K562 (cell line): Measurements from ENCODE around the gene PTGR1. TPM values are rescaled to one million over a fixed set of nuclear protein-coding genes. Genes with fewer than 3 reads are reported as not detected.

Experiments
- C11orf30 ChIP-seq: fragments of 450-650 bp; IDR thresholded peaks from 2 replicates; pipeline ENCODE4 v1.6.1; 2016; ENCODE audit warnings: low read depth, mild to moderate bottlenecking
- DACH1 ChIP-seq: fragments of 450-650 bp; IDR thresholded peaks from 2 replicates; pipeline ENCODE4 v1.6.1; 2018; ENCODE audit not compliant: partially characterized antibody
- ETV6 ChIP-seq, 3 experiments: fragments of 150-350 bp in 1 of 3; sonication (generic) in 1 of 3; formaldehyde crosslinking in 1 of 3; IDR thresholded peaks; 2 replicates each; pipeline versions ENCODE4 v1.6.1 to v1.8.0; 2014 to 2022; ENCODE audit warnings: borderline replicate concordance in 2 of 3, low read depth in 2 of 3, antibody characterized with exemption in 1 of 3, low read length in 1 of 3, mild to moderate bottlenecking in 1 of 3, missing genetic modification reagents in 1 of 3
- FIP1L1 ChIP-seq: fragments of 200-400 bp; formaldehyde crosslinking; IDR thresholded peaks from 2 replicates; pipeline ENCODE4 v1.6.1; 2018; ENCODE audit warnings: mild to moderate bottlenecking, low read depth, low read length; ENCODE audit not compliant: poor library complexity, severe bottlenecking
- HDAC1 ChIP-seq, 2 experiments: fragments of 450-650 bp; IDR thresholded peaks; 2 replicates each; pipeline ENCODE4 v1.6.1; 2016 to 2017; ENCODE audit warnings: inconsistent platforms in 1 of 2, mild to moderate bottlenecking in 1 of 2, moderate library complexity in 1 of 2
- HDAC8 ChIP-seq: fragments of 450-650 bp; IDR thresholded peaks from 2 replicates; pipeline ENCODE4 v1.6.1; 2016; ENCODE audit warnings: mild to moderate bottlenecking, missing genetic modification characterization, moderate library complexity, missing compliant biosample characterization
- NR4A1 ChIP-seq, 2 experiments: fragments of 250-450 bp in 1 of 2; fragments of 450-650 bp in 1 of 2; sonication (Bioruptor Pico) in 1 of 2; IDR thresholded peaks; 2 replicates each; pipeline versions ENCODE4 v1.4.0 to v1.6.1; 2016 to 2020; ENCODE audit warnings: mild to moderate bottlenecking in 2 of 2, missing compliant biosample characterization in 1 of 2, missing genetic modification characterization in 1 of 2, moderate library complexity in 1 of 2
- POLR2AphosphoS2 ChIP-seq: IDR thresholded peaks from 2 replicates; pipeline ENCODE4 v1.6.1; 2012; ENCODE audit warnings: low read length, improper control_type of control experiment
- SIRT6 ChIP-seq: IDR thresholded peaks from one replicate; pipeline ENCODE4 v1.6.1; 2012; ENCODE audit warnings: low read depth, mild to moderate bottlenecking, control low read depth, inconsistent platforms, low read length, moderate library complexity
- XRCC5 ChIP-seq: fragments of 200-400 bp; formaldehyde crosslinking; IDR thresholded peaks from 2 replicates; pipeline ENCODE4 v1.6.1; 2017; ENCODE audit warnings: low read depth, mild to moderate bottlenecking, low read length
- polyA plus RNA-seq, 8 experiments: library from polyadenylated mRNA; depleted of rRNA in 4 of 8; stranded (reverse) in 5 of 8; unstranded in 3 of 8; fragments of >200 nt; fragmentation: Nextera tagmentation in 2 of 8; fragmentation: Illumina TruSeq in 1 of 8; extraction: Ambion mirVana in 2 of 8; extraction: Trizol in 1 of 8; gene quantifications; 2 replicates each; pipeline versions ENCODE4 v1.2.1 to v1.2.3, GENCODE V29; 2011 to 2014; ENCODE audit warnings: inconsistent platforms in 1 of 8, missing spikeins in 1 of 8
- total RNA-seq, 7 experiments: library from RNA; depleted of rRNA in 6 of 7; stranded (reverse); fragments of >200 nt in 6 of 7; fragmentation: Illumina TruSeq in 2 of 7; extraction: Trizol in 2 of 7; gene quantifications; 2 replicates each; pipeline versions ENCODE4 v1.2.1 to v1.2.3, GENCODE V29; 2011 to 2021; ENCODE audit warnings: low replicate concordance in 1 of 7
- TF ChIP-seq, protein P1 (sequence below), 2 experiments: fragments of 200-800 bp in 1 of 2; sonication (Bioruptor generic) in 1 of 2; sonication (generic) in 1 of 2; formaldehyde crosslinking in 1 of 2; IDR thresholded peaks in 1 of 2; conservative IDR thresholded peaks in 1 of 2; 2 replicates each; pipeline versions ENCODE4 v1.5.0 to v1.6.1; 2016 to 2020; ENCODE audit warnings: missing compliant biosample characterization in 1 of 2, missing genetic modification characterization in 1 of 2, missing genetic modification reagents in 1 of 2
- TF ChIP-seq, protein P2 (sequence below): fragments of 450-650 bp; IDR thresholded peaks from 2 replicates; pipeline ENCODE4 v1.6.1; 2016
- TF ChIP-seq, protein P3 (sequence below): fragments of 450-650 bp; IDR thresholded peaks from 2 replicates; pipeline ENCODE4 v1.6.1; 2017; ENCODE audit warnings: antibody characterized with exemption
- TF ChIP-seq, protein P4 (sequence below): sonication (generic); formaldehyde crosslinking; IDR thresholded peaks from 2 replicates; pipeline ENCODE4 v1.8.1; 2023; ENCODE audit warnings: mild to moderate bottlenecking, missing genetic modification reagents
- TF ChIP-seq, protein P5 (sequence below): fragments of 250-450 bp; sonication (Bioruptor Pico); IDR thresholded peaks from 2 replicates; pipeline ENCODE4 v1.5.0; 2021; ENCODE audit warnings: mild to moderate bottlenecking, borderline replicate concordance
- TF ChIP-seq, protein P6 (sequence below): IDR thresholded peaks from 3 replicates; pipeline ENCODE4 v1.6.1; 2011; ENCODE audit warnings: borderline replicate concordance, mild to moderate bottlenecking; ENCODE audit not compliant: insufficient read length, insufficient read depth

Gene PTGR1
- total and polyA plus RNA-seq, 9 of the 15 experiments (the other 6 are each of a cell fraction or from before 2014, with no cell fraction given): 0.22 TPM; not detected in 8

DNA sequence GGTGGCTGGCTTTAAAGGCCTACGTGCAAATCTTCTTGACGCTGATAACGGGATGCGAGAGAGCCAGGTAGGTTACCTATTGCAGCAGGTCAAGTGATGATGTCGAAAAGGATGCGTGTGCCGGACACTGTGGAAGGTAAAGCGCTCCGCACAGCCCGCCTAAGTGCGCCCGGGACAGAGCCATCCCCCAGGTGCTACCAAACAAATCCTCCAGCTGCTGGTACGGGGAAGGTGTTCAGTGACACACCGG lies 31.4 kb upstream of the PTGR1 start (continued):
- TF ChIP-seq C11orf30 (no peak), NR4A1 (CRISPR knock-in tag; IDR thresholded peaks at IDR 0.05) (no peak), NR4A1 (tag; IDR thresholded peaks at IDR 0.05) (no peak), POLR2AphosphoS2 (no peak), XRCC5 (peak; percentile 89; the same call in 1 of the 2 replicates), ETV6 (IDR thresholded peaks at IDR 0.05; ENCODE audit: borderline replicate concordance in 1 of 2, low read depth in 2 of 2, low read length in 1 of 2) (no peak), ETV6 (CRISPR knock-in tag; IDR thresholded peaks at IDR 0.05; ENCODE audit: borderline replicate concordance) (no peak), FIP1L1 (no peak), HDAC8 (tag) (no peak), DACH1 (peak; percentile 88), SIRT6 (no peak), HDAC1 (IDR thresholded peaks at IDR 0.05) (peak; percentile 38 to 92; a peak in 3 of 4 replicates)
- TF ChIP-seq, protein P1, sequence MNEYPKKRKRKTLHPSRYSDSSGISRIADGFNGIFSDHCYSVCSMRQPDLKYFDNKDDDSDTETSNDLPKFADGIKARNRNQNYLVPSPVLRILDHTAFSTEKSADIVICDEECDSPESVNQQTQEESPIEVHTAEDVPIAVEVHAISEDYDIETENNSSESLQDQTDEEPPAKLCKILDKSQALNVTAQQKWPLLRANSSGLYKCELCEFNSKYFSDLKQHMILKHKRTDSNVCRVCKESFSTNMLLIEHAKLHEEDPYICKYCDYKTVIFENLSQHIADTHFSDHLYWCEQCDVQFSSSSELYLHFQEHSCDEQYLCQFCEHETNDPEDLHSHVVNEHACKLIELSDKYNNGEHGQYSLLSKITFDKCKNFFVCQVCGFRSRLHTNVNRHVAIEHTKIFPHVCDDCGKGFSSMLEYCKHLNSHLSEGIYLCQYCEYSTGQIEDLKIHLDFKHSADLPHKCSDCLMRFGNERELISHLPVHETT (CRISPR knock-in tag; conservative IDR thresholded peaks at IDR 0.05 in 1 of 2, IDR thresholded peaks at IDR 0.05 in 1 of 2): peak in 1 of 2 experiments; percentile 39; a peak in 1 of 4 replicates
- TF ChIP-seq, protein P2, sequence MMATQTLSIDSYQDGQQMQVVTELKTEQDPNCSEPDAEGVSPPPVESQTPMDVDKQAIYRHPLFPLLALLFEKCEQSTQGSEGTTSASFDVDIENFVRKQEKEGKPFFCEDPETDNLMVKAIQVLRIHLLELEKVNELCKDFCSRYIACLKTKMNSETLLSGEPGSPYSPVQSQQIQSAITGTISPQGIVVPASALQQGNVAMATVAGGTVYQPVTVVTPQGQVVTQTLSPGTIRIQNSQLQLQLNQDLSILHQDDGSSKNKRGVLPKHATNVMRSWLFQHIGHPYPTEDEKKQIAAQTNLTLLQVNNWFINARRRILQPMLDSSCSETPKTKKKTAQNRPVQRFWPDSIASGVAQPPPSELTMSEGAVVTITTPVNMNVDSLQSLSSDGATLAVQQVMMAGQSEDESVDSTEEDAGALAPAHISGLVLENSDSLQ: 0 out of 2 replicates have a peak, but pooled peaks have one; percentile 29
- TF ChIP-seq, protein P3, sequence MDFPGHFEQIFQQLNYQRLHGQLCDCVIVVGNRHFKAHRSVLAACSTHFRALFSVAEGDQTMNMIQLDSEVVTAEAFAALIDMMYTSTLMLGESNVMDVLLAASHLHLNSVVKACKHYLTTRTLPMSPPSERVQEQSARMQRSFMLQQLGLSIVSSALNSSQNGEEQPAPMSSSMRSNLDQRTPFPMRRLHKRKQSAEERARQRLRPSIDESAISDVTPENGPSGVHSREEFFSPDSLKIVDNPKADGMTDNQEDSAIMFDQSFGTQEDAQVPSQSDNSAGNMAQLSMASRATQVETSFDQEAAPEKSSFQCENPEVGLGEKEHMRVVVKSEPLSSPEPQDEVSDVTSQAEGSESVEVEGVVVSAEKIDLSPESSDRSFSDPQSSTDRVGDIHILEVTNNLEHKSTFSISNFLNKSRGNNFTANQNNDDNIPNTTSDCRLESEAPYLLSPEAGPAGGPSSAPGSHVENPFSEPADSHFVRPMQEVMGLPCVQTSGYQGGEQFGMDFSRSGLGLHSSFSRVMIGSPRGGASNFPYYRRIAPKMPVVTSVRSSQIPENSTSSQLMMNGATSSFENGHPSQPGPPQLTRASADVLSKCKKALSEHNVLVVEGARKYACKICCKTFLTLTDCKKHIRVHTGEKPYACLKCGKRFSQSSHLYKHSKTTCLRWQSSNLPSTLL: no peak
- TF ChIP-seq, protein P4, sequence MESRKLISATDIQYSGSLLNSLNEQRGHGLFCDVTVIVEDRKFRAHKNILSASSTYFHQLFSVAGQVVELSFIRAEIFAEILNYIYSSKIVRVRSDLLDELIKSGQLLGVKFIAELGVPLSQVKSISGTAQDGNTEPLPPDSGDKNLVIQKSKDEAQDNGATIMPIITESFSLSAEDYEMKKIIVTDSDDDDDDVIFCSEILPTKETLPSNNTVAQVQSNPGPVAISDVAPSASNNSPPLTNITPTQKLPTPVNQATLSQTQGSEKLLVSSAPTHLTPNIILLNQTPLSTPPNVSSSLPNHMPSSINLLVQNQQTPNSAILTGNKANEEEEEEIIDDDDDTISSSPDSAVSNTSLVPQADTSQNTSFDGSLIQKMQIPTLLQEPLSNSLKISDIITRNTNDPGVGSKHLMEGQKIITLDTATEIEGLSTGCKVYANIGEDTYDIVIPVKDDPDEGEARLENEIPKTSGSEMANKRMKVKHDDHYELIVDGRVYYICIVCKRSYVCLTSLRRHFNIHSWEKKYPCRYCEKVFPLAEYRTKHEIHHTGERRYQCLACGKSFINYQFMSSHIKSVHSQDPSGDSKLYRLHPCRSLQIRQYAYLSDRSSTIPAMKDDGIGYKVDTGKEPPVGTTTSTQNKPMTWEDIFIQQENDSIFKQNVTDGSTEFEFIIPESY (CRISPR knock-in tag): no peak
- TF ChIP-seq, protein P5, sequence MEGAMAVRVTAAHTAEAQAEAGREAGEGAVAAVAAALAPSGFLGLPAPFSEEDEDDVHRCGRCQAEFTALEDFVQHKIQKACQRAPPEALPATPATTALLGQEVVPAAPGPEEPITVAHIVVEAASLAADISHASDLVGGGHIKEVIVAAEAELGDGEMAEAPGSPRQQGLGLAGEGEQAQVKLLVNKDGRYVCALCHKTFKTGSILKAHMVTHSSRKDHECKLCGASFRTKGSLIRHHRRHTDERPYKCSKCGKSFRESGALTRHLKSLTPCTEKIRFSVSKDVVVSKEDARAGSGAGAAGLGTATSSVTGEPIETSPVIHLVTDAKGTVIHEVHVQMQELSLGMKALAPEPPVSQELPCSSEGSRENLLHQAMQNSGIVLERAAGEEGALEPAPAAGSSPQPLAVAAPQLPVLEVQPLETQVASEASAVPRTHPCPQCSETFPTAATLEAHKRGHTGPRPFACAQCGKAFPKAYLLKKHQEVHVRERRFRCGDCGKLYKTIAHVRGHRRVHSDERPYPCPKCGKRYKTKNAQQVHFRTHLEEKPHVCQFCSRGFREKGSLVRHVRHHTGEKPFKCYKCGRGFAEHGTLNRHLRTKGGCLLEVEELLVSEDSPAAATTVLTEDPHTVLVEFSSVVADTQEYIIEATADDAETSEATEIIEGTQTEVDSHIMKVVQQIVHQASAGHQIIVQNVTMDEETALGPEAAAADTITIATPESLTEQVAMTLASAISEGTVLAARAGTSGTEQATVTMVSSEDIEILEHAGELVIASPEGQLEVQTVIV (CRISPR knock-in tag): no peak
- TF ChIP-seq, protein P6, sequence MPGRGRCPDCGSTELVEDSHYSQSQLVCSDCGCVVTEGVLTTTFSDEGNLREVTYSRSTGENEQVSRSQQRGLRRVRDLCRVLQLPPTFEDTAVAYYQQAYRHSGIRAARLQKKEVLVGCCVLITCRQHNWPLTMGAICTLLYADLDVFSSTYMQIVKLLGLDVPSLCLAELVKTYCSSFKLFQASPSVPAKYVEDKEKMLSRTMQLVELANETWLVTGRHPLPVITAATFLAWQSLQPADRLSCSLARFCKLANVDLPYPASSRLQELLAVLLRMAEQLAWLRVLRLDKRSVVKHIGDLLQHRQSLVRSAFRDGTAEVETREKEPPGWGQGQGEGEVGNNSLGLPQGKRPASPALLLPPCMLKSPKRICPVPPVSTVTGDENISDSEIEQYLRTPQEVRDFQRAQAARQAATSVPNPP: no peak
